Fibroblast of the aortic adventitia (primary cell): ENCODE results near the gene VRTN. TPM values are rescaled to one million over a fixed set of nuclear protein-coding genes. Genes with fewer than 3 reads are reported as not detected.
"Not testable (repeated sequence)": the region's sequence is repeated elsewhere in the genome, so short reads cannot be mapped to it uniquely, and the experiment has no call there.

ENCODE experiments used
- DNase-seq: peaks from one replicate; pipeline ENCODE4 v3.0.0-alpha.2; 2010; ENCODE audit warnings: low read depth
- H3K4me3 ChIP-seq: 2 replicates; pipeline ENCODE4 v1.5.1; 2011; ENCODE audit warnings: low read depth, mild to moderate bottlenecking, control low read depth, low read length, moderate library complexity
- CTCF ChIP-seq: IDR thresholded peaks from 2 replicates; pipeline ENCODE4 v1.5.1; 2011; ENCODE audit warnings: mild to moderate bottlenecking, low read length, control low read depth, inconsistent platforms; ENCODE audit not compliant: insufficient read depth
- total RNA-seq: library from RNA; depleted of rRNA; stranded (reverse); fragments of >200 nt; gene quantifications from 2 replicates; pipeline ENCODE4 v1.2.3, GENCODE V29; 2012; ENCODE audit warnings: low replicate concordance

VRTN gene
- total RNA-seq, 1 donor, result not detected

- no peak for DNase-seq
- TF ChIP-seq CTCF, result no peak
- H3K4me3 ChIP-seq, result no peak overlapping the region
Observed at GRCh38 chr14:74326369-74327152, 21.7 kb upstream of the VRTN start.

GRCh38 chr14:74329950-74330552 is 18.2 kb upstream of the VRTN start:
- DNase-seq, H3K4me3 ChIP-seq: not testable (repeated sequence)

- peak; percentile 63 for DNase-seq
- TF ChIP-seq CTCF, result no peak
- no peak overlapping the region for H3K4me3 ChIP-seq
Observed at GRCh38 chr14:74333909-74334308, 14.4 kb upstream of the VRTN start.

GRCh38 chr14:74346341-74346740 is 1.9 kb upstream of the VRTN start:
- no peak for DNase-seq
- no peak for TF ChIP-seq CTCF
- H3K4me3 ChIP-seq, result no peak overlapping the region

GRCh38 chr14:74347097-74347794 is 1.0 kb upstream of the VRTN start:
- TF ChIP-seq CTCF, result no peak
- no peak for DNase-seq
- H3K4me3 ChIP-seq, result no peak overlapping the region

- no peak for TF ChIP-seq CTCF
Observed at GRCh38 chr14:74347795-74348100, 523 bp upstream of the VRTN start.

GRCh38 chr14:74348735-74349463 is 628 bp downstream of the VRTN start:
- TF ChIP-seq CTCF, result no peak
- no peak for DNase-seq
- no peak overlapping the region for H3K4me3 ChIP-seq

More at GRCh38 chr14:74347795-74348100, 523 bp upstream of the VRTN start:
- no peak for DNase-seq
- H3K4me3 ChIP-seq, result no peak overlapping the region
